Ovary (tissue), 3 donors: ENCODE measurements around the gene RSPH9.

Experiments
- CTCF ChIP-seq, 3 donors: fragments of 450-650 bp in 2 of 3; fragments of 200-600 bp in 1 of 3; IDR thresholded peaks; one replicate each; pipeline versions ENCODE4 v1.5.1 to v1.8.0; 2016 to 2022; ENCODE audit warnings: antibody characterized with exemption in 3 of 3, mild to moderate bottlenecking in 1 of 3
- EP300 ChIP-seq: sonication (generic); formaldehyde crosslinking; IDR thresholded peaks from one replicate; pipeline ENCODE4 v1.6.1; 2017; ENCODE audit warnings: antibody characterized with exemption
- donor health status: DM: no; HTN: no; CAD: no.

GRCh38 chr6:43634702-43635303 lies 10.0 kb upstream of the RSPH9 start:
- TF ChIP-seq CTCF (IDR thresholded peaks at IDR 0.05), result no peak
- no peak for TF ChIP-seq EP300
